Hematopoietic multipotent progenitor cell (in vitro differentiated cells): ENCODE data around the gene IRF6. TPM values are rescaled to one million over a fixed set of nuclear protein-coding genes. Genes with fewer than 3 reads are reported as not detected.

Experiments
- DNase-seq, 3 donors: peaks; one replicate each; pipeline ENCODE4 v3.0.0-alpha.2; 2011 to 2015; ENCODE audit warnings: low read depth in 2 of 3, low spot score in 2 of 3
- total RNA-seq: library from RNA; depleted of rRNA; stranded (reverse); fragments of >200 nt; gene quantifications from one replicate; pipeline ENCODE4 v1.2.3, GENCODE V29; 2012

IRF6 gene
- total RNA-seq, result 5.4 TPM

- DNase-seq, result peak; percentile 51 to 73 (median 71)
These were observed at the start of gene IRF6 for GRCh38 chr1:209805875-209806760. TSS of gene IRF6 (minus strand) at chr1:209806142. CDS start at chr1:209801413, 4,729 bp downstream.

DNA sequence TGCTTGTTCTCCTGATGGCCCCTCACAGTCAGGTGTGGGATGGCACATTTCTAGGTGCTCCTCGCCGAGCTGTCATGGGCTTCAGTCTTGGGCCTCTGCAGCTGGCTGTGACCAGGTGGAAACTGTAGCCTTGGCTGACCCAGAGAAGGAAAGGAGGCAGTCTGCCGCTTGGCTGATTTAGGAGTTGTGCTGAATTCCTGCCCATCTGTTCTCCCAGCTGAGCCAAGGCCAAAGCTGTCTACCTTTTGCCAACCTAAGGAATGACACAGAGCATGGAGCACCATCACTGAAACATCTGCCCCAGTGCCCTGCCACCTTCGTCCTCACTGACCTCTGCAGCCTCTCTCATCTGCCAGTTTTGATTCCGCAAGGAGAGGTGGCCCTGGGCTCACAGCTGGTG lies 49.7 kb upstream of the IRF6 start:
- DNase-seq, result no peak

DNA sequence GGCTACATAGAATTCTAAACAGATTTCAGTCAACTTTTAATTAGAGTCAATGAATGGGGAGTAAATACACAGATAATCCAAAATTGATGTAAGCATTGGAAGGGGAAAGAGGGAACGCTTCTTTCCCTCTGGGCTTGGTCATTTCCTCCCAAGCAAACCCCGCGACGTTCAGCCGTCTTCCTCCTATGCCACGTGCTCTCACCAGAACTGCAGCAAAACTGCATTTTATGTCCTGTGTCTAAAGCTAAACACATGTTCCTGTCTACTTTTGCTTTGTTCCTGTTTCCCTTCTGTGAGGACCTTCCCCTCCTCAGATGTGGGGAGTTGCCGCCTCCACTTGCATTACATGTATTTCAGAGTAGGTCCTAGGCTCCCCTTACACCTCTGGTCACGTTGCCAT lies 49.1 kb upstream of the IRF6 start:
- no peak for DNase-seq

DNA sequence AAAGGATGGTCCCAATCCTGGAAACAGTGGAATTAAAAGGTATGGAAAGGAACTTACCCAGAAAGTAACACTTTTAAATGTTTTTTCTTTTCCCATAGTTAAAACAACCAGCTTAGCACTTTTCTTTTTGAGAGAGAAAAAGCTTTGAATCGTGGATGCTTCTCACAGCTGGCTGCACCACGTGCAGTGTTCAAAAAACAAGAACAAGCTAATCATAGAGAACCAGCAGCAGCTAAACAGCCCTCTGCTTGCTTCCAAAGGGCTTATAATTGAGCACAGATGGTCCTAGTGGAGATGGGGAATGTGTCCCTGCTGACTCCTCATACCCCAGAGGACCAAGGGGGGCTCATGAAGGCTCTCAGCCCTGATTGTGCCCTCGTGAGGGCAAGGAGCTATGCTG lies 48.3 kb upstream of the IRF6 start:
- DNase-seq, result no peak

DNA sequence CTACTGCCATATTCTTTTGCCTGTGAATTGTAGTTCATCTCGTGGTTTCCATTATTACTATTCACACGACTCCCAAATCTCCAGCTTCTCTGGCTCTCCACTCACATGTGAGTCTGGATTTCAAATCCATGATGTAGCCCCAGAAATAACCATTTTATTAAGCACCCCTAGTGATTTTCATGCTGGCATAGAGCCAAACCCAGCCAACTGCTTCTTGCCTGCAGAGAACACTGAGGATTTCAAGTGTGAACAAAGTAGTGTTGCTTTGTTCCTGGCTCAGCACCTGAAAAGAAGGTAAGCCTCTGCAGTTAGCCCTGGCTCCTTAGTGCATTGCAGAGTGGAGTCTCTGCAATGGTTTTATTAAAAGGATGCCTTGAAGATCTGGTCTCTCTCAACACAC lies 47.7 kb upstream of the IRF6 start:
- no peak for DNase-seq

DNA sequence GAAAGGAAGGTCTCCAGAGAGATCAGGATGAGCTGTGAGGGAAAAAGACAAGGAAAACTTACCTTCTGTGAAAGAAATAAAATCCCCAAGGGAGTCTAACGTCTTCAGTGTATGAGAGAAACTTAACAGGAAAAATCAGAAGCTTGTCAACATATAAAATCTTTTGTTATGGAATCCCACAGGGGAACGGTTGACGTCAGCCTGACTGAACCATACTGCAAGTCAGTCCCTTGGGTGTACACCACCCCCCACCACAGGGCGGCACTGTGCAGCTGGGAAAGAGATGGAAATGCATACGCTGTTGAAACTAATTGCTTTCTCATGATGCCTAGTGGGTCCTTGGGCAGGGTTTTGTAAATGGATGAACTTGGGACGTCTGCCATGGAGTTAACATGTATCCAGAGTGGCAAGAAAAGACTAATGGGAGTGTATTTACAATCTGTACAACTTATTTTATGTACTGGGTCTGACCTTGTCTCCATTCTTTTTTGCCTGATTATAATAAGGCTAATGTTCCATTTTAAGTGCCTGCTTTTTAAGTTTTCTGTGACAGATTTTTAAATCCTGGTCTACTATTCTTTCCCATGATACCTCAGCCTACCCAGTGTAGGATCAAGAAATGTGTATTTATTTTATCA lies 44.5 kb upstream of the IRF6 start:
- DNase-seq, result peak in 2 of 3 donors; percentile 25 to 50

GRCh38 chr1:209849388-209849787 lies 43.4 kb upstream of the IRF6 start:
- DNase-seq, result no peak

GRCh38 chr1:209845408-209845725 lies 39.4 kb upstream of the IRF6 start:
- no peak for DNase-seq

DNA sequence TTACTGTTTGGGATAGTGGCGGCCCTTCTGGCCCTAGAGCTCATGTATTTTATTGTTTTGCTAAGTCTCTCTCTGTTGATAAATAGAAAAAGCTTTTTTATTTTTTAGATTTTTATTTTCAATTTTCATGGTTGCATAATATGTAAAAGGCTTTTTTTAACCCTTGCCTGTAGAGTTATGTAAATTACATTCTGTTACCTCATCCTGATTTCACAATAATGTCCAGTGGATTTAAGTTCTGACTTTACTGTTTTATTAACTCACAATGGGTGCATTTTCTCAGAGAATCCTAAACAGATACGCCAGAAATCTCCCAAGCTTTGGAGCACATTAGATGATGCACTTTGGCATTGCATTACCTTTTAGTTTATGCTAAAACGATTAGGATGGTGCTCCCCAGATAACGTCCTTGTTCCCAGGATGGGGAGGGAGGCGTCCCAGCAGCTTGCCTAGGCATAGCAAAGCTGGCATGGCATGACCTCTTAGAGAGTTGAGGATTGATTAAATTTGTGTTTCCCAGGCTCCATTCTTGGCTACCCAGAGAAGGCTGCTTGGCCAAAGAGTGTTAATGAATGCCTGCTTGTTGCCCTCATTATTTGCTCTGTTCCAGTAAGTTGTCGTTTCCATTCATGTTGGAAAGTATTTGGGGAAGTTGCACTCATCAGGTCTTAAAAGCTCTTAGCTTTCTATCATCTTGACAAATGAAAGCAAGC lies 38.9 kb upstream of the IRF6 start:
- DNase-seq, result no peak

- DNase-seq, result no peak
These were observed 34.7 kb upstream of the IRF6 start for GRCh38 chr1:209840611-209841010.

GRCh38 chr1:209839875-209840546 lies 34.1 kb upstream of the IRF6 start:
- DNase-seq, result no peak

DNA sequence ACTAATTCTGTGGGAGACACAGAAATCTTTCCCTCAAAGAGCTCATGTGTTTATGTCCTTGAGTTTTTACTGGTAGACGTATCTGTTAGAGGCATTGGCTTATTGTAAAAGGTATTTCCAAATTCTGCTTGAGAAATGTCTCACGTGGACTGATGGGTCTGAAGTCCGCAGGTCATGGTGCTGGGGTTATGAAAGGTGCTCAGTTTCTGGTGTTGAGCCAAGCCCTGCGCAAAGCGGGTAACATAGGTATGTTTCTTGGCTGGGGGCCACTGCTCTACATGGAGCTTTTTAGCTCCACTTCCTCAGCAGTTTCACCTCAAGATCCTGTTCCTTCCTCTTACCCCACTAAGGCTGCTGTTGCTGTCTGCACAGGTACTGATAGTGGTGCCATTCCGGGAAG lies 32.6 kb upstream of the IRF6 start:
- DNase-seq, result no peak

- no peak for DNase-seq
These were observed 31.7 kb upstream of the IRF6 start for GRCh38 chr1:209837671-209838070.

GRCh38 chr1:209835782-209836298 lies 29.9 kb upstream of the IRF6 start:
- DNase-seq, result no peak

DNA sequence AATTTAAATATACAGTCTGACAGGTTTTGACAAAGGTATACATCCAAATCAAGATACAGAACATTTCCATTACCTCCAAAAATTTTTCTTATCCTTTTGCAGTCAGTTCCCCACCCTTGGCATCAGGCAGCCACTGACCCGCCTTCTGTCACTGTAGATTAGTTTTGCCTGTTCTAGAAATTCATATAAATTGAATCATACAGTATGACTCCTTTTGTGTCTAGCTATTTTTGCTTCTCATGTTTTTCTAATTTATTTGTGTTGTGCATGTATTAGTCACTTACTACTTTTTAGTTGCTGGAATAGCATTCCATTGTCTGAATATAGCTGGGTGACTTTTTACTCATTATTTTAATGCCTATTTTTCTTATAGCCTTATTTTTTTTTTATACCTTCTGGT lies 25.7 kb upstream of the IRF6 start:
- DNase-seq, result no peak

DNA sequence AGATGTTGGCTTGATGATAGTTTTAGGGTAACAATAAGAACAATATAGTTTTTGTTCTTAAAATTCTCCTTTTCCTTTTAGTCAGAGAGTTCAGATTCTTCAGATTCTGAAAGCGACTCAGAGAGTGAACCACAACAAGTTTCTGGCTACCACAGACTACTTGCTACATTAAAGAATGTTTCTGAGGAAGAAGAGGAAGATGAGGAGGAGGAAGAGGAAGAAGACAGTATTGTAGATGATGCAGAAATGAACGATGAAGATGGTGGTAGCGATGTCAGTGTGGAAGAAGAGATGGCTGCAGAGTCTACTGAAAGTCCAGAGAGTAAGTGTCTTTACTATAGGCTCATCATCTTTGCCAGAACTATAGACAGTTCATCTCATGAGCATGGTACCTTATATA lies 24.8 kb upstream of the IRF6 start:
- no peak for DNase-seq

- no peak for DNase-seq
These were observed 23.8 kb upstream of the IRF6 start for GRCh38 chr1:209829716-209830115.

- DNase-seq, result peak; percentile 82 to 98 (median 96)
These were observed 21.7 kb upstream of the IRF6 start, which contains the start of gene UTP25 for GRCh38 chr1:209827384-209828262. TSS of gene UTP25 (plus strand) at chr1:209827972. CDS start at chr1:209828064, 92 bp downstream.

DNA sequence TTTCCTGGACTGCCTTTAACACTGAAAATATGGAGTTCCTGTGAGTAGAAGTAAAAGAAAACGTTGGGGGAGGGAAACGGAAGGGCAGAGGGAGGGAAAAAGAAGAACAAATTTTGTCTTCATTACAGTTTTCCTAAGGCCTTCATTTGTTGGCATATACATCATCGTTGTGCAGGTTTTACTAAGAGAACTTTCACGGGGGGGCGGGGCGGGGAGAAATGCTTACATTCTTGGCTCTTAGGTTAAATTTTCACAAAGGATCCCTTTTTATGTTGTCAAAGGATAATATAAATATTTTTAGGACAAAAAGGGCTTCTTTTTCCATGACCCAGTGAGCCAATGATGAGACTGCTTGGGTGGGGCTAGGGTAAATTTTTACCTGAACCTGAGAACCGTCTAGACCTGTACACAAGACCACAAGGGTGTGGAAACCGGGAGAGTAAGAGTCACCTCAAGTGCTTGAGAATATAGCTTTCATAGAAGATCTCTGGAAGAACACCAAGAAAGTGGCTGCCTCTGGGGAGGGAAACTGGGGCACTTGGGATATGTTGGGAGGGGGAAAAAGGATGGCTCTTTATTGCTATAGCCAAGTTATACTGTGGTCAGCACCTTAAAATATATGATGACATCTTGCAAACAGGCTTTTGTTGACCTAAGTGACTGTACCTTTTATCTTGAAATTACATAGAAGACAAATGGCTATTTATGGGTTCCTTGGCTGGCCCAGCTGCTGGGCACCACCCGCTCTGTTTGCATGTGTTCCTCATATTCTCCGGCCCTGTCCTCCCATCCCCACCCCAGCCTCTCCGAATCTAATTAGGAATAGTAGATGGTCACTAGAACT lies 19.9 kb upstream of the IRF6 start:
- no peak for DNase-seq
